B cell (primary cell): ENCODE results near the gene AVPR1B.

Source experiments
- CTCF ChIP-seq: fragments of 200-600 bp; IDR thresholded peaks from one replicate; pipeline ENCODE4 v1.8.0; 2022; ENCODE audit warnings: antibody characterized with exemption, mild to moderate bottlenecking
- EZH2 ChIP-seq: IDR thresholded peaks from 2 replicates; pipeline ENCODE4 v1.6.1; 2012; ENCODE audit warnings: borderline replicate concordance, low read depth, mild to moderate bottlenecking, moderate library complexity, low read length; ENCODE audit not compliant: insufficient read depth, poor library complexity, severe bottlenecking

- TF ChIP-seq CTCF: no peak
- TF ChIP-seq EZH2: no peak
These were observed 27.8 kb downstream of the AVPR1B start for GRCh38 chr1:206089341-206089740.
